HG03060 (cell line): ENCODE data around the gene MYO16.
"Not testable (repeated sequence)": the region's sequence is repeated elsewhere in the genome, so short reads cannot be mapped to it uniquely, and the experiment has no call there.

ENCODE experiments used
- ATAC-seq: cut with Tn5 transposase; IDR thresholded peaks from one replicate; pipeline ENCODE4 v1.9.1; 2021; ENCODE audit warnings: low read depth, moderate number of reproducible peaks; ENCODE audit not compliant: unreplicated experiment

Gene MYO16

GRCh38 chr13:109010912-109011311 is 381.5 kb downstream of the MYO16 start:
- ATAC-seq: no peak

DNA sequence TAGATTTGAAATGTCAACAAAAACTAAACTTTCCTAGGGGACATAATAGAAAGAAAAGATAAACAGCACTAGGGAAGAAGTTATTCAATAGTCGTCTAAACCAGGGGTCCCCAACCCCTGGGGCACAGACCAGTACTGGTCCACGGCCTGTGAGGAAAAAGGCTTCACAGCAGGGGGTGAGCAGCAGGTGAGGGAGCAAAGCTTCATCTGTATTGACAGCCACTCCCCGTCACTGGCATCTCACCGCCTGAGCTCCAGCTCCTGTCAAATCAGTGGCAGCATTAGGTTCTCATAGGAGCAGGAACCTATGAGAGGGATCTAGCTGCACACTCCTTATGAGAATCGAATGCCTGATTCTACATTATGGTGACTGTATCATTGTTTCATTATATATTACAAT is 382.7 kb downstream of the MYO16 start:
- no peak for ATAC-seq

GRCh38 chr13:109021558-109021957 is 392.1 kb downstream of the MYO16 start:
- no peak for ATAC-seq

GRCh38 chr13:109024611-109025010 is 395.2 kb downstream of the MYO16 start:
- no peak for ATAC-seq

DNA sequence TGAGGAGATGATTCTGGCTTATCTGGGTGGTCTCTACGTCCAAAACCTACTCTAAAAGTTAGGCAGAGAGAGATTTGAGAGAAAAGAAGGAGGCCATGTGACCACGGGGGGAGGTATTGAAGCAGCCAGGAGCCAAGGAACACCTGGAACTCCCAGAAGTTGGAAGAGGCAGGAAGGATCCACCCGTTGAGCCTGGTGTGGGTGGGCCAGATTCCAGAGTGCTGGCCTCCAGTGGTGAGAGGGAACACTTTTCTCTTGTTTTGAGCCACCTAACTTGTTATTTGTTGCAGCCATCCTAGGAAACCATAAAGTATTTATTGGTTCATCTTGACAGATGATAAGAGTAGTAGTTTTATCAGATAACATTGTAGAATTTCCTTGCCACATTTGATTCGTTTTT is 396.9 kb downstream of the MYO16 start:
- no peak for ATAC-seq

DNA sequence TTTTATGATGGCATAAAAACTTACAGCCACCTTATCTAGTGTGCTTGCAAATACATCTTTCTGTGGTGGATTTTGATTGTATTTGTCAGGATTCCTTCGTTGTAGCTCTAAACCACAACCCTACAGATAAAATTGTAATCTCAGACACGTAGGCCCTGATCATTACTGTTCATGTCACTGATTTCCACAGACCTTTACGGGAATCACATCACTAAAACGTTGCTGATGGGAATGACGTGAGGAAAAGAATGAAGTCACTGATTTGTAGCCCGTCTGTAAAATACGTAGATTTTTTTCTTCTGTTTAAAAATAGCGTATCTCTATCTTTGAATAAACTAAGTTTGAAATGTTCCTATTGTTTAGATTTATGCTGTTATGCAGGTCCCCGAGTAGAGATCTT is 399.2 kb downstream of the MYO16 start:
- no peak for ATAC-seq

DNA sequence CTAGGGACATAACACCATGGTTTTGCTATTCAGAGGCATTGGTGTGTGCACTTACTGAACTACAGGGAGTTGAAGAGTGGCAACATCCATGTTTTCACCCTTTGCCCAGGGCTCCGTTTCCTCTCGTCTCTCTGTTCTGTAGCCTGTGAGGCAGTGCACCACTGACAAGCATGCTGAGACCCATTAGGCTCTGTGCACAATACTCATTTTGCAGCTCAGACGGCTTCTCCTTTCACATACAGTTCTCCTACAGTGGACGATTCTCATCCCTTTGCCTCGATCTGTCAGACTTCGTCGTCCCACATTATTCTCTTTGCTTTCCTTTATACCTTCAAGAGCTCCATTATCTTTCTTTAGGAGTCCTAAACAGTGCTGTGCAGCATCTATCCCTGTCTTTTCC is 403.7 kb downstream of the MYO16 start:
- no peak for ATAC-seq

DNA sequence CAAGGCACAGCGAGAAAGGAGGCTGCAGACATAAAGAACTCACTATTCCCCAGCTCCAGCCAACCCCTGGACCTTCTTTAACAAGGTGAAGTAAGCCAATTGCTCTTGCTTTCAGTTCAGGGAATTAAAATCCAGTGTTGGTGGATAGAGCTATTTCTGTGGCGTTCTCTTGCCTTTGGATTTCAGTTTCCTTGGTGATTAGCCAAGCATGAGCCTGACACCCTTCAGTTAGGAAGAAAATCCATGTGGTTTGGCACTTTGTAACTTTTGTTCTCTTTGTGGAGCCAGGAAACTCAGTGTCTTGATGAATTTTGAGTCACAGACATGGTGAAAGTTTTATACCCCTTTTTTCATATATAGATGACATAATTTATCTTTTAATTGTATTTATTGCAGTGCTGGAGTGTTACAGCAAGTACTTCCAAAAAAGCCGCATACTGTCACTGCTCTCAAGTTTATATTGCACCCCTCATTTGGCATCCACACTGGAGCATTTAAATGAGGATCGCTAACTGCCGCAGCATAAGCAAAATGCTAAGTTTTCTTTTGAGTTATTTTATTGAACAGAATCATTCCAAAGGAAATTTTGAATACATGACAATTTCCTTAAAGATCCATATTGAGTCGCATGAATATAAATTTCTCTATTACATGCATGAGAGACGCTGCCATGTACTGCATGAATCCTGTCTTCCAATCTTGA is 406.8 kb downstream of the MYO16 start:
- ATAC-seq: no peak

DNA sequence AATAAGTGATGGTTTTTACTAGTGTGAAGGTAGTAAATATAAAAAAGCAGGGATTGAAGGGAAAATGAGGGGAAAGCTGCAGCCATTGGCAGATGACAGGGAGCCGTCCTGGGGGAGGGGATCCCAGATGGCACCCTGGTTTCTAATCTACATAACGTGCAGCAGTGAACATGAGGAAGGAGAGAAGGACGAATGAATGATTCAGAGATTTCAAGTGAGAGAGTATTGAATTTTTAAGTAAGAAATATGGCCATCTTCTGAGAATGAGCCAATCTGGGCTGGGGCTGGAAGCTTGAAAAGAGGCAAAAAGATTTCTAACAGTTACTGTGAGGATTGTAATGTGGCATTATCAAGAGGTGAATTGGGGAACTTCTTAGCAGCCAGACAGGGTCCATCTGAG is 414.2 kb downstream of the MYO16 start:
- ATAC-seq: no peak

DNA sequence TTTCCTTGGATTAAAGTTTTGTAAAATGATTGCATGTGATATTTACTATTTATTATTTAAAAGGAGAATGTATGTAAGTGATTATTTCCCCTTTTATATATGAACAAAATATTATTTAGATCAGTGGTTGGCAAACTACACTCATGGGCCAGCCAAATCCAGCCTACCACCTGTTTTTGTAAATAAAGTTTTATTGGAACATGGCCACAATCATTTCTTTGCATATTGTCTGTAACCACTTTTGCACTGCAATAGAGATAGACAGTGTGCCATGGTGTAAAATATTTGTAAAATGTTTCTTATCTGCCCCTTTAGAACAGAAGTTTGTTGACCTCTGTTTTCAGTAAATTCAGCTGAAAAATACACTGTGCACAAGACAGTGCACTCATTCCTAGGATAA is 426.4 kb downstream of the MYO16 start:
- no peak for ATAC-seq

DNA sequence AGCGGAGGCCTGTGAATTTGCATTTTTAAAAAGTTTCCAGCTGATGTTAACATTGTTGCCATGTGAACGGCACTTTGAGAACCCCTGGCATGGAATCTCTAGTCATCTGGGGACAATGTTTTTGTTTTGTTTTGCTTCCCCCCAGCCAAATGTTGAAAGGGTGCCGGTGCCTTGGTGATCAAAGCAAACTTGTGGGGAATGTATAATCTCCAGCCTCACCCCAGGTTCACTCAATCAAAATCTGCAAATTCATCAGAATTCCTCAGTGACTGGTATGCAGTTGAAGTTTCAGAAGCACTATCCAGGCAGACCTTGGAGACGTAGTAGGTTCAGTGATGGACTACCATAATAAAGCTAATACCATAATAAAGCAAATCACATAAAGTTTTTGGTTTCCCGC is 428.7 kb downstream of the MYO16 start:
- no peak for ATAC-seq

DNA sequence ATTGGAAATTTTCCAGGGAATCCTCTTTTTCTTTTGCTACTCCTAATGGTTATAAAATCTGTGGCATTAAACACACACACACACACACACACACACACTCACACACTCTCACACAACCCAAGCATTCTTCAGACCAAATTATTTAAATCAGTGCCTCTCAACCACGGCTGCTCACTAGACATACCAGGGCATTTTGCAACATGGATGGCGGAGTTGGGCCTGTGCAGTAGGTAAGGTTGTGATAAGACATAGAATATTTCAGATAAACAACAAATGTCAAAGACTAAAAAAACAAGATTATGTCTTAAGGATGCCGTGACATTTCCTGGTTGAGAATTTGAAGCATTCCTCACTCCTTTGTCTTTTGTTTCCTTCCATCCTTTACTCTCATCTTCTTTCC is 443.1 kb downstream of the MYO16 start:
- no peak for ATAC-seq

DNA sequence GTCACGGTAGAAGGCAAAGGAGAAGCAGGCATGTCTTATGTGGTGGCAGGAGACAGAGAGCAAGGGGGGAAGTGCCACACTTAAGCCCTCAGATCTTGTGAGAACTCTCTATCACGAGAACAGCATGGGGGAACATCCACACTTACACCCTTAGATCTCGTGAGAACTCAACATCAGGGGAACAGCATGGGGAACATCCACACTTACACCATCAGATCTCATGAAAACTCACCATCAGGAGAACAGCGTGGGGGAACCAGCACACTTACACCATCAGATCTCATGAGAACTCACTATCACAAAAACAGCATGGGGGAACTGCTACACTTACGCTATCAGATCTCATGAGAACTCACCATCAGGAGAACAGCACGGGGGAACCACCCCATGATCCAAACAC is 445.0 kb downstream of the MYO16 start:
- ATAC-seq: no peak

DNA sequence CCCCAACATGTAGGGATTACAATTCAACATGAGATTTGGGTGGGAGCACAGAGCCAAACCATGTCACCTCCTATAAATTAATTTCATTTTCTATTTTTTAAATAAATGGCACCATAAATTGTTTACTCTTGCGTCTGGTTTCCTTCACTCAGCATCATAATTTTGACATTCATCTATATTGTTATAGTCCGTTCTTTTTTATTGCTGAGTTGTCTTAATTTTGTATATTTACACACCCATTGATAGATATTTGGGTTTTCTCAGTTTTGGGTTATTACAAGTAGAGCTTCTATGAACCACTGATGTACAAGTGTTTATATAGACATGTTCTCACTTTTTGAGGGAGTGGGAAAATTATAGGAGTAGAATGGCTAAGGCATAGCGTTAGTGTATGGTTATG is 445.4 kb downstream of the MYO16 start:
- no peak for ATAC-seq

DNA sequence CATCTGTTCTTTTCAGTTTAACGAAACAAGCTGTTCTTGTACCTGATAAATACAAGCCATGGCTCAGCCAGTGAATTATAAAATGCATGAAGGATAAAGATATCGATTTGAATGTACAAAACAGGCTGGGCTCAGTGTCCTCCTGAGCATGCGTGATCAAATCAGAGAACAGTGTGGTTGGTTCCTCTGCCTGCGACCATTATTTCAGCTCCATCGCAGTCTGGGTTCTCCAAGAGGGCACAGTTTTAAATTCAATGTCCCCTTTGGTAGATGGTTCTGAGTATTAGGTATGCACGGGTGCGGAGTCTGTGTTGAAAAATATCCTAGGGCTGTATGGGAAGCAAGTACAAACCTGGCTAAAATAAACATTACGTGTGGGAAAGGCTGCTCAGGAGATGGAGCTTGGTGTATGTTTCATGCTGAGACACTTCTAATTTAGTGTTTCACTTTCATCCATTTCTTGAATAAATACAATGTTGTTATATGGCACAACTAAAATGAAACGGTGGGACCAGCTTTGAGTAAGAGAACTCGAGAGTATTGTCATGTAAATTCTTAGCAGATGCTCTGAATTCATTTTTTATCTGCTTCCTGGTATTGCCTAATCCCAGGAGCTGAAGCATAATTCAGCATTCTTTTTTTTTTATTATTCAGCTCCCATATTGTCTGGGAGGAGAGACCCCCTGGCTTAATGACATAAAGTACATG is 458.7 kb downstream of the MYO16 start:
- no peak for ATAC-seq

DNA sequence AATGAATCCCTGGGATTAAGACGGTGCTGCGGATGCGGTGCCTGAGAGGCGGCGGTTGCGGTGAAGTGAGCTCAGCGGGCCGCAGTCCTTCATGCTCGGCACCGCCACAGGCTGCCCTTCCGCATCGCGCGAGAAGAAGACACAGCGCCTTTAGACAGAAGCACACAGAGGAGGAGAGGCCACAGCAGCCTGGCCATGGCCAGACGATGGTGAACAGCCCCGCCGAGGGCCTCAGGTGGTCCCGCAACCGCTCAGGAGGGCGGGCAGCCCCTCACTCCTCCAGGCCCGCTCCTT is 459.2 kb downstream of the MYO16 start:
- ATAC-seq: no peak

GRCh38 chr13:109090796-109091195 is 461.4 kb downstream of the MYO16 start:
- no peak for ATAC-seq

DNA sequence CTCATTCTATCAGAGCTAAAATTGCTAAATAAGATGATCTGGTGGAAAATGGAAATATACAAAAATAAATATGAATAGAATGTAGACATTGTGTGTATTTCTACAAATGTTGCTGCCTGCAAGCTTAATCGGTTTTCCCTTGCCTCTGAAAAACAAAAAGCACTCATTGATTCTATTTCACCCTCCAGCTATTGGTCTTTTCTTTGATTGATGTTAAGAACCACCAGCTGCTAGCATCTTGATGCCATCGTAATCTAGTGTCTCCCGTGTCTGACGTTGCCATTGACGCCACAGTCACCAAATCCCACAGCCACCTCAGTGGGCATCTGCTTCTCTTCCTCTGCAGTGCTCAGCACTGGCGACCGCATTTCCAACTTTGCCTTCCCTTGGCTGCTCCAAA is 461.8 kb downstream of the MYO16 start:
- no peak for ATAC-seq

DNA sequence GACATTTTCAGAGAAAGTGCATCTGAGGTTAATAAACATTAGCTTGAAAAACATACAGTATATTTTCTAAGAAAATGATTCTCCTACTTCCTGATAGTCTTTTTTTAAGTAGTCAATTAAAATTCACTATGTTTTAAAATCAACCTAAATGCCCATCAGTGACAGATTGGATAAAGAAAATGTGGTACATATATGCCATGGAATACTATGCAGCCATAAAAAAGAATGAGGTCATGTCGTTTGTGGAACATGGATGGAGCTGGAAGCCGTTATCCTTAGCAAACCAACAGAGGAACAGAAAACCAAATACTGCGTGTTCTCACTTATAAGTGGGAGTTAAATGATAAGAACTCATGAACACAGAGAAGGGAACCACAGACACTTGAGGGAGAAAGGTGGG is 462.8 kb downstream of the MYO16 start:
- not testable (repeated sequence) for ATAC-seq

GRCh38 chr13:109093998-109094397 is 464.6 kb downstream of the MYO16 start:
- ATAC-seq: no peak

DNA sequence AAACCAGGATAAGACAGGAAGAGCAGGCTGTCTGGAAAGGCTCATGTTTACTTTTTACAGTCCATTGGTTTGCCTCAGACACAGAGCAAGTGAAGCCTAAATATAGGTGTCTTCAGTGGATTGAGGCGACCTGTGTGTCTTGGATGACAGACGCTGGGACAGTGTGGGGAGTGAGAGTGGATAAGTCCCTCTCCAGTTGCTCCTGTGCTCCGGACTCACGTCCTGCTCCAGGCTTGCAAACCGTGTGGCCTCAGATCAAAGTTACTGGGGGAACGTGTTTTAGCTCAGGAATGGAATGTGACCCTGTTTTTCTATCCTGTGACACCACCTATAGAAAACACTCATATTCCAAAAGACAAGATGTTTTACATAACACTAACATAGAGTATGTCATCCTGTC is 465.7 kb downstream of the MYO16 start:
- no peak for ATAC-seq

DNA sequence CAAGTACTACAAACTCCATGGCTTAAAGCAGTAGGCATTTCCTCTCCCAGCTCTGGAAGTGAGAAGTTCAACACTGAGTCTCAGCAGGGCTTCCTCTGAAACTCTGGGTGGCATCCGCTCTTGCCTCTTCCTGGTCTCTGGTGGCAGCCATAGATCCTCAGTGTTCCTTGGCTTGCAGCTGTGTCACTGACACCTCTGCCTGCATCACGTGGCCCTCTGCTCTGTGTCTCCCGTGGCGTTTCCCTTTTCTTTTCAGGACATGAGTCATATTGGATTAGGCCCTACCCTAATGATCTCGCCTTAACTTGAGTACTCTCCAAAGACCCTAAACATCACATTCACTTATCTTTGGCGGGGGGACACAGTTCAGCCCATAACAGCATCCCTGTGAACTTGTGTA is 466.7 kb downstream of the MYO16 start:
- ATAC-seq: no peak
